ENCODE results near the gene NID2. TPM values are rescaled to one million over a fixed set of nuclear protein-coding genes. Genes with fewer than 3 reads are reported as not detected.

Gene NID2
- total RNA-seq, 1 donor from 2014 or later: 42.4 TPM

DNA sequence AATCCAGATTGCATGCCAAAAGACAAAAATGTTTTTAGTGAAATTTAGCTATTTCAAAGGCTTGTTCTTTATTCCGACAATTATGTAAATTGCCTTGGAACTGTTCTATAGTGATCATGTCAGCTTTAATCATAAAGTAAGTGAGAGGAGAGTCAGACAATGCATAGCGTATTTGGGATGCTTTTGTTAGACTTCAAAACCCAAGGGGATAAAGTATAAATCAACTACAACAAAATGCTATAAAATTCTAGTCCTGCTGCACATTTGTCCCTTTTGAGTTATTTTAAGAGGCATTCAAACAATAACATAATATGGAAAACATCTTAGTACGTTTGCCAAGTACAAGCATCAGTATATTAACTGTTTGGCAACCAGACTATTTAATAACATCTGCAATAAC lies 68.2 kb downstream of the NID2 start:
- DNase-seq (ENCODE audit: low spot score): no peak

DNA sequence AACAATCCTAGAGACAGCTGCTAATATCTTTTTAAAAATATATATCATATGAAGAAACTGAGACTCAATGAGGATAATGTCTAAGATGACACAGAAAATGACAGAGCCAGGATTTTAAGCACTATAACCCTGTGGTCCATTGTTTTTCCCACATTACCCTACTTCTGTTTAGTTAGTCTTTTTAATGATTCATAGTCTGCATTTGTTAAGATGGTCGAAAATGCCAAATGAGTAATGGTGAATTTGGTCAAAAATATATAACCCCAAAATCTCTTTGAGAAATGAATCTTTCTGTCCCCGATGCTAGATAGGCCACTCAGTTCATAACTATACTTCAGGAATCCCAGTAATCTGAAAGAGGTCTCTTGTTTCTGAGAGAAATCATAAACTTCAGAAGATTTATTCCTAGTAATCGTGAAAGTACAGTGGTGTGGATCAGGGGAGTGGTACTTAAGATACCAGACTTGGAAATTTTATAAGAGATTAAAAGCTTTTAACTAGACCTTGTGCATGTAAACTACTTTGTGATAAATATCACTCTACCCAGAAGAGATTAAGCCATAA lies 68.8 kb downstream of the NID2 start:
- DNase-seq (ENCODE audit: low spot score): no peak

DNA sequence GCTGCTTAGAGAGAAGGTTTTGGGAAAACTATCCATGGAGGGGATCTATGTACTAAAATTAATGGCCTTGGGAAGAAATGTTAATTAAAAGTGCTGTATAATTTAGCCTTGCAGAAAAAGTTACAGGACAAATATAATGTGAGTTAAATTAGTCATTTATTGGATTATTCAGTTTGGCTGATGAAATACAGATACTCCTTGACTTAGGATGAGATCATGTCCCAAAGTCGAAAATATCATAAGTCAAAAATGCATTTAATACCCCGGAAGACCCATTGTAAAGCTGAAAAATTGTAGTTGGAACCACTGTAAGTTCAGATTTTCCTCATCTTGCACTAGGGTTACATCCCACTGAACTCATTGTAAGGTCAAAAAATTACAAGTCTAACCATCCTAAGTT lies 69.8 kb downstream of the NID2 start:
- DNase-seq (ENCODE audit: low spot score): no peak

DNA sequence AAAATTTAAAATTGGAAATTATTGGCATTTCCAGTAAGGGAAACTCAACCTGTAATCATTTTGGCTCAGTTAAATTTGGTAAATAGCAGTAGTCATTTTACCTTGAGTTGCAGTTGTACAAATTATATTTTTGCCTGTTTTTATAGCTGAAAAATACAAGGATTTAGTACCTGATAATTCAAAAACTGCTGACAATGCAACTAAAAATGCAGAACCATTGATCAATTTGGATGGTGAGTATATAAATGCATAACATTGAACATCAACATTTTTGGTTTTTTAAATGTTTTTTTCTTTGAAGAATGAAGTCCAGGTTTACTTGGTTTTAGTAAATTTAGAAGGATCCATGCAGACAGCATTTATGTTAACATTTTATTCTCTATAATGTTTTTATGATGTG lies 70.5 kb downstream of the NID2 start:
- DNase-seq (ENCODE audit: low spot score): no peak

DNA sequence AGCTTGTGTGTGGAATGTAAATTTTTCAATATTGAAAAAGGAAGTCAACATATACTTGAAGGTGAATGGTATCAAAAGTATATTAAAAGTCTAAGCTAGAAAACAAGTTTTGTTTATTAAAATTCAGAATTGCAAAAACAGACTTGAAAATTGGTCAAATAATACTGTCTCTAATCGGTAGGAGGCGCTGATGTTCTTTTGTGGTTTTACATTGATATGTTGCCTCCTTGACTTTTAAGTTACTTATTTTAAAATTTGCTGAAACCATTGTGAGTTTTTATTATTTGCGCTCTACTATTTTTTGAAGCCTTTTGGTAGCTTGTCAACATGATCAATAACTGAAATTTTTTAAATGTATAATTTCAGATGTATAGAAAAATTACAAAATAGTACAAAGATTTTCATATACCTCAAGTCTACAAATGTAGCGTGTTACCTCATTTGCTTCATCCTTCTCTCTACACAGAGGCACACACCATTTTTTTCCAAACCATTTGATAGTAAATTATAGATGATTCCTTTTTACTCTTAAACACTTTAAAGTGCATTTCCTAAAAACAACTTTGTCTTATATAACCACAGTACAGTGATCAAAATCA lies 72.6 kb downstream of the NID2 start:
- peak; percentile 36 for DNase-seq (ENCODE audit: low spot score)

DNA sequence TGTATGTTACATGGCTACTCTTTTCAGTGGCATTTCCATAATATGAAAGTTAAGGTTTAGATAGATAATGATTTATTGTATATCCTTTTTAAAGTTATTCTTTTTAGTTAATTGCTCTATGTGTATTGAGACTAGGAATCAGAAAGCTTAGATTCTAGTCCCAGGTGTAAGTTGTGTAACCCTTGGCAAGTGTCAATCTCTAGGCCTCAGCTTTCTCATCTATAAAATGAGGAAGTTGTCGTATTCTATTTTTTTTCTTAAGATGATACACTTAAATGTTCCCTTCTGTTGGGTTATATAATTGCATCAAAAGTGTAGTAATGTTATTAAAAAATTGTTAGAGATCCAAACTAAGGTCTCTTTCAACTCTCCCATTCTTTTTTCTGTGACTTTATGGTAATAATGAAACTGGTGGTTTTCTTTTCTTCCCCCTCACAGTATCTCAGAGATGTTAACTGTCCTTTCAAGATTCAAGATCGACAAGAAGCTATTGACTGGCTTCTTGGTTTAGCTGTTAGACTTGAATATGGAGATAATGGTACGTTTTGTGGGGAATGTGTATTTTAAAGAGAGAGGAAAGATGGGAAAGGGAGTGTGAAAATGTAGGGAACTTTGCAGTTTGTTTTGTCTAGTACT lies 75.5 kb downstream of the NID2 start:
- no peak for DNase-seq (ENCODE audit: low spot score)

DNA sequence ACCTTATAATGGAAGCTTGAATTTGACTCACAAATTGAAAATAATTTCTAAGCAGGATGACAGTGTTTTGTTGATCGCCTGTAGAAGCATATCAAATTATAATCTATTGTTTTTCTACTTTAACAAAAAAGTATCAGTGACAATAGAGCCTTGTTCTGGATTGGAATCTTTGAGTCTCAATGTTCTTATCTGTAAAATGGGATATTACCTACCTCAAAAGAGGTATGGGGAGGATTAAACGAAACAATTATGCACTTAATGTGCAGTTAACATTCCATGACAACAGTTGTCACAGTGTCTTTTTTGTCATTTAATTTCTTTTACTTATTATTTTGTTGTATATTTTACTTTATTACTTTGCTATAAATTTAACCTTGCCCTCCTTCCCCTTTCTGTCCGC lies 78.4 kb downstream of the NID2 start:
- DNase-seq (ENCODE audit: low spot score): no peak

DNA sequence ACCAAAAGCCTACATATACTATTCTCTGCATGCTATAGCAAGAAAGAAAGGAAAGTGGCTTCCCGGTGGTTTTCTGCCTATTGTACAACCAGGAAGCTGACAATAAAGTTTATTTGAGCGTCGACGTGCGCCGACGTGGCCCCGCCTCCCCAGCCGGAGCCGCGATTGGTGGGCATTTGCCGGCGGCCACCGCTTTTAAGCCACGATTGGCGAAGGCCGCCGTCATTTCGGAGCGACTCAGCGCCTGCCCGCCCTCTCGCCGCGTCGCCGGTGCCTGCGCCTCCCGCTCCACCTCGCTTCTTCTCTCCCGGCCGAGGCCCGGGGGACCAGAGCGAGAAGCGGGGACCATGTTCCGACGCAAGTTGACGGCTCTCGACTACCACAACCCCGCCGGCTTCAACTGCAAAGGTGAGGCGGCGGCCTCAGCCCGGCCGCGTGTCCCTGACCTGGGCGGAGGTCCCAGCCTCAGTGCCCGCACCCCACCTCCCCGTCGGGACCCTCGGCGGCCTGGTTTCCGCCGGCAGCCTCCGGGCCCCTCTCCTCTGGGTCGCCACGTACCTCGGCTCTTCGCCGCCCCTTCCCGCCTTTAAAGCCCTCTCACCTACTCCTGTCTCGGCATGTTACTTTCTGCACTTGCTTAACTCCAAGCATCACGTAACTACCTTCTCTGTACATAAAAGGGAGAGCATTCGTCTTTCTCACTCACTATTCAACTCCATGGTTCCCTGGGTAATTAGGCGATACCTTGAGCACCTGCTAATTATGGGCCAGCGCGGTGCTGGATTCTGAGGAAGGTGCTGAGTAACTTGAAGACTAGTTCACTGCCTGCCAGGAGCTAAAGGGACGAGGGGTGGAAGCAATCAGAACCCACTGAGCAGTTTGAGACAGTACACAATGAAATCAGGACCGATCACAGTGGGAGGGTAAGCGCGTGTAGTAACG lies 79.3 kb downstream of the NID2 start, which contains the start of gene RTRAF:
Gene RTRAF, plus strand, starts transcription at position 254 of the 942 bp plus-strand sequence. Its CDS starts 94 bp downstream, at position 348.
- peak; percentile 93 for DNase-seq (ENCODE audit: low spot score)

DNA sequence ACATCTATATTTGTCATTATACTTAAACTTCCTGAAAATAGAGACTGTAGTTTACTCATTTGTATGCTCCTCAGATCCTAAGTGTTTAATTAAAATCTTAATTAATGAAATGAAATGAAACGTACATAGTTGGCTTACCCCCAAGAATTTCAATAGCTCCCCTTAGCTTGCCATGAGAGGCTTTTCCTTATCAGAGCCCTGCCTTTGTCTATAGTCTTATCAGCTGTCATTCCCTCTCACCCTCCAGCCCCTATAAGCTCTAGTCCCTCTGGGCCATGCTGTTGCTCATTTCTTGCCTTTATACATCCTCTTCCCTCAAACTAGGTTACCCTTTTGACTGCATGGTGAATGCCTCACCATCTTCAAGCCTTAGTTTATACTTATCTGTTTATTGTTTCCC lies 80.6 kb downstream of the NID2 start:
- no peak for DNase-seq (ENCODE audit: low spot score)

DNA sequence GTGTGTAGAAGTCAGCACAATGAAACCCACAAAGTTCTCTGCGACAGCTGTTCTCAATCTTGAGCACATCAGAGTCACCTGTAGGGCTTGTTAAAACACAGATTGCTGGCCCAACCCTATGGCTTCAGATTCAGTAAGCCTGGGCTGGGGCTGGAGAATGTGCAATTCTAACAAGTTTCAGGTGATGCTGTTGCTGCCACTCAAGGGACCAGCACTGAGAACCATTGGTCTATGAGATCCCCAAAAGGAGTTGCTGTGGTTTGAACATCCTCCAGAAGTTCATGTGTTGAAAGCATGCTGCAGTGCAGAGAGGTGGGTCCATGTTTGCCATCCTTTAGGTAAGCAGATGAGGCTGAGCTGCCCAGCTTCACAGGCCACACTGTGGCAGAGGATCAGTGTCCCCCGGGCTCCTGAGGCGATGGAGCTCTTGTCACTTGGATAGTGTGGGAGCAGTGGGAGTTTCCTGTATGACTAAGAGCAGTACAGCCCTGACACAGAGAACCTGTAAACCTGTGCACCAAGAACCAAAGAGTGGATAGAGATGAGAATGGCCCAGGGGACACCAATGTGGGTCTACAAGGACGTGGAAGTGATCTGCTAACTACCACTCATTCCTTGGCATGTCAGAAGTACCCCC lies 87.5 kb downstream of the NID2 start:
- DNase-seq (ENCODE audit: low spot score): no peak

DNA sequence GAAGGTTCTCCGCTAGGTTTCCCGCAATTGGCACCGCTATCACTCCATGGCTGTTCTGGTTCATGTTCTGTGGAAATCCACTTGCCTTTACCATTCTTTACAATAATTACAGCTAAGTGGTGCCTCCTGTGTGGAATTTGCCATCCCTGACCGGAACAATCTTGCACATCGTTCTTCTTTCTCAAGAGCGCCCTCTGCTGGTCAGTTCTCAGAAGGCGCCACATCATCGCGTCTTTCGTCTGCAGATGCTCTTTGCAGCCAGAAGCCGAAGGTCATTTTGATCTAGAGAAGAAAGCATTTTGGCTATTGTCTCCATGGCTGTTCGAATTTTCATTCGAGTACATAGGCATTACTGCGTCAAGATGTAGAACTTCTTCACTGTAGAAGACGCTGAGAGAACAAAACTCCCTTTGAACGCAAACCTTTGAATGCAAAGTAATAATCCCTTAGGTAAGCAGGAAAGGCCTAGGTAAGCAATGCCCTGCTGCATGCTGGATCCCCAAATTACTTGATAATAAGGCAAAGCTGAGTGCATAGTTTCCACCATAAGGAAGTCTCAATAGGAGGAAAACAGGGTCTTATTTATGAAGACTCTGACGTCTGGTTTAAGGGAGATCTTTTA lies 89.7 kb downstream of the NID2 start:
- DNase-seq (ENCODE audit: low spot score): peak; percentile 87

DNA sequence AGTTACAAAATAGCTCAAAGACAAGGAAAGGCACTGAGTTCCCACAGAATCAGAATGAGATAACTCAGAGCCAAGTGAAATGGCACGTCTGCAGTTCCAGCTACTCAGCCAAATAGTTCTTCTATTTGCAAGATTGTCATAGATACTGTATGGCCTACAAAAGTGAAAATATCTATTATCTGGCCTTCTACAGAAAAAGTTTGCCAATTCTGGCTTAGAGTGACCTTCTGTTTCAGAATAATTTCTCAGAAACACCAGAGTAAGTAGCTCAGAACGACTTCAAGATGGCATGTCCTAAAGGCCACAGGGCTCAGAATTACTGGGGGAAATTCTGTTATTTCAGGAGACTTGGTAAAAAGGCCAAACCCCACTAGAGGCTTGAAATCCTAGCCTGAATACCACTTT lies 90.2 kb downstream of the NID2 start:
- DNase-seq (ENCODE audit: low spot score): peak; percentile 41

DNA sequence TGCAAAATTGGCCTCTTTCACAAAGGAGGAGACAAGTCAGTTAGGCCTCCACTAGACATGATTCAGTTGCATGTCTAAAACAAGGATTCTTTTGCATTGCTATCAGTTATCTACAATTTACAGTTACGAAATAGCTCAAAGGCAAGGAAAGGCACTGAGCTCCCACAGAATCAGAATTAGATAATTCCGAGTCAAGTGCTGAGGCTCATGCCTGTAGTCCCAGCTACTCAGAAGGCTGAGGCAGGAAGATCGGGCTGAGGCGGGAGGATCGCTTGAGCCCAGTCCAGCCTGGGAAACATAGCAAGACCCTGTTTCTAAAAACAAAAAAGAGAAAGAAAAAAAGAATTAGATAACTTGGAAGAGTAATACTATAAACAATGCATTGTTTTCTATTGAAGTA lies 91.8 kb downstream of the NID2 start:
- peak; percentile 44 for DNase-seq (ENCODE audit: low spot score)

DNA sequence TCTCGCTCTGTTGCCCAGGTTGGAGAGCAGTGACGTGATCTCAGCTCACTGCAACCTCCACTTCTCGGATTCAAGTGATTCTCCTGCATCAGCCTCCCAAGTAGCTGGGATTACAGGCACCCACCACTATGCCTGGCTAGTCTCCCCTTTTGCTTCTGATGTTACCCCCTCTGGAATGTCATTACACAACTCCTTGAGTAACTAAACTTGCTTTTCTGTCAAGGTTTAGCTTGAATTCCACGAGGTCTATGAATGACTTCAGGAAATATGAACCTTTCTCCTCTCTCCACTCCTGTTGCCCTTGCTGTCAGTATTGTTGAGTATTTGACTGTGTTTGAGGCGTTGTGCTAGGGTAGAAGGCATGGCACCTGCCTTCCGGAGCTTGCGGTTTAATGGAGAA lies 96.3 kb downstream of the NID2 start:
- DNase-seq (ENCODE audit: low spot score): no peak

DNA sequence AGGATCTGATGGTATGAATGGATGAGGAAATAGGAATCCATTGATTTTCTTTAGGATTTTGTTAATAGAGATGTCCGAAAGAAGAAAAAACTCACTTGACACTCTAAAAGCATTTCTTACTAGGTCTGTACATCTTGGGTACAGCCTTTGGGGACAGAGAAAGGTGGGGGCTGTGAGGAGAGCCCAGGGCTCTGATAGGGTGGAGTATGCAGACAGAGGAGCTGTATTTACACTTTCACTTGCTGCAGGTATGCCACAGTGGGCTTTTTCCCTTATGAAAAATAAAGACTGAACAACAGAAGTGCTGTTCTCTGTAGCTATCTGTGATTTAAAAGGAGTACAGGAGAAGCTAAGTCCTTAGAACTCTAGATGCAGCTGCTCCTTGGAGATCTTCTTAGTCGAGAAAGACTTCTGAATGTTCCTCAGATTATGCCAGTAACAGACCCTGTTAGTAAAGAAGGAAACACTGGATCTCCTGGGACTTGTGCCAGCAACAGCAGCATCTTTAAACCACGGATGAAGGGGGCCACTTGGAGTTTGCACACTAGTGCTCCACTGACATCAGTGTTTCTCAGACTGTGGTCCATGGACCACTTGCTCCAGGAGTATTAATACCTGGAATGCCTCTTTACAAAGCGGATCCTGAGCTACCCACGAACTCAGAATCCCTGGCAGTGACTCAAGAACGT lies 98.9 kb downstream of the NID2 start:
- DNase-seq (ENCODE audit: low spot score): peak; percentile 9

DNA sequence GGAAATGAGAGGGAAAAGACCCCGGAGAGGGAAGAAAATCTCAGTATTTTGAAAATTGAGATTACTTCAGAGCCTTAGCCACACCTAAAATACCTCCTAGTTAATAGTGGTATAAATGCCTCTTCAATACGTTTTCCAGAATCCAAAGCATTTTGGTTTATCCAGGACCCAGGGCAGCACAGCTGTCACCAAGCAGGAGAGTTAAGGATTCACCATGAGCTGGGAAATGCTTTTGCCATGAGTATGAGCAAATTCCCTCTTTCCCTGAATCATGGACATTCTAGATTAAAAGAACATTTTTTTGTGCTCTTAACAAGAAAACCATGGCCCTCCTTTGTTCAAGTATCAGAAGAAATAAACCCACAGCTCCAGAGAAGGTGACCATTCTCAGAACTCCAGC lies 101.3 kb downstream of the NID2 start:
- DNase-seq (ENCODE audit: low spot score): no peak

DNA sequence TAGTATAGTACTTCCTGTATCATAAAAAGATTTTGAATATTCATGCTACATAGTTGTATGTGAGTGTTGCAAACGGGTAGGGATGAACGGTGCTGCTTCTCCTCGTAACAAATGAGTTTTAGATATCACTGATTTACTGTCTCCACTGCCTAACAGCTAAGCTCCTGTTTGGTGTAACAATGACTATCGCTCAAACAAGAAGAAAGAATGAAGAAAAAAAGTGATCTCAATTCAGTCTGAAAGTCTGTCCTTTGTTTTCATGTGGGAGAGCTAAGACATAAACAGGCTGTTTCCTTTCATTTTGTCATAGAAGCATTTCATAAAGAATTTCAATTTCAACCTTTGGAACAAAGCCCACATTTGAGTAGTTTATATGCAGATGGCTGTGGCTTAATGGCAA lies 105.6 kb downstream of the NID2 start:
- DNase-seq (ENCODE audit: low spot score): peak; percentile 44

DNA sequence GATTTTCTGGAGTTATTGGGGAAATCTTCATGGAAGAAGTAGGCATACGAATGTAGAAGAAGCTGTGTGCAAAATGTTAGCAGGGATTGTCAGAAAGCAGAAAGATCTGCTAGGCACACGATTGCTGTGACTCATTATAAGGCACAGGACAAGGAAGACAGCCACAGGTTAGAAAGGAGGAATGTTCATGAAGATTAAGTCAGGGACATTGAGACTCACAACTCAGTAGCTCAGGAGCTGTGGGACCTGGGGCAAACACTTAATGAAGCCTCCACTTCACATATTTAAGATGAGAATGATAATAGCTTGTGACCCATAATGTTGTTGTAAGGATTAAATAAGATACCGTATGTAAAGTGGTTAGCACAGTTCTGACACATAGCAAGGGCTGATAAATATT lies 106.1 kb downstream of the NID2 start:
- DNase-seq (ENCODE audit: low spot score): peak; percentile 19

DNA sequence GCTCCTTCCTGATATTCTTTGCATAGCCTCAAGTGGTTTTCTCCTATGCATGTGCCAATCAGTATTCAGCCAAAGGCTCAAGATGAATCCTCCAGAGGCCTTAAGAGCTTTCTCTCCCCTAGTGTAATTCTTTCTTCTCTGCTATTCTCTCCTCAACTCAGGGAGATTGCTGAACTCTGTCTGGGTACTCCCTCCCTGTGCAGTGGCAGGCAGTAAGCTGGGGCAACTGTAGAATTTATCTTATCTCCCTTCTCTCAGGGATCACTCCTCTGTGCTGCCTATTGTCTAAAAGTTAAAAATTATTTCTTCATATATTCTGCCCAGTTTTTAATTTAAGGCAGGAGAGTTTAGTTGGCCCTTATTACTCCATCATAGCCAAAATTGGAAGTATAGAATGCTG lies 108.0 kb downstream of the NID2 start:
- DNase-seq (ENCODE audit: low spot score): no peak

DNA sequence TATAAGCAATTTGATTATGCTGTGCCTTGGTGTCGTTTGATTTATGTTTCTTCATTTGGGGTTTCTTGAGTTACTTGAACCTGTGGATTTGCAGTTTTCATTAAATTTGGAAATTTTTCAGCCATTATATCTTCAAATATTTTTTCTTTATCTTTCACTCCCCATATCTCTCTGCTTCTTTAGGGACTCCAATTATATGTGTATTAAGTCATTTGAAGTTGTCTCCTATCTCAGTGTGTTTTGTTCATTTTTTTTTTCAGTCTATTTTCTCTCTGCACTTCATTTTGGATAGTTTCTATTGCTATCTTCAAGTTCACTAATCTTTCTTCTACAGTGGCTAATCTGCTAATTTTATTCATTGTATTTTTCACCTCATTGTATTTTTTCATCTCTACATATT lies 108.9 kb downstream of the NID2 start:
- no peak for DNase-seq (ENCODE audit: low spot score)

DNA sequence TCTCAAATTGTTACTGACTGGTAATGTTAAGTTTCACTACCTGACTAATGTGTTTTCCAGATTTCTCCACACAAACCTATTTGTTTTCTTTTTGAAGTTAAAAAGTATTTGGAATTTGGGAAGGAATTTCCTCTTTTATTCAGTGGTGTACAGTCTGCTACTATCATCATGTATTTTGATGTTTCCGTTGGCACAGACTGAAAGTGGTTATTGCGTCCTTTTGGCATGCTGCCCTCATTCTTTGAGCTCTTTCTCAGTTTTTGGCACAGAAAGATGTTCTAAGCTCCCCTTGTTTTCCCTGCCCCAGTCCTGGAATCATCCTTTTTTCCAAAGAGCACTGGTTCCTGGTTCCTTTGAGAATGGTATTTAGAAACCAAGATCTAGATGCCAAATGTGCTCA lies 110.9 kb downstream of the NID2 start:
- DNase-seq (ENCODE audit: low spot score): no peak
